Neuronal stem cell (in vitro differentiated cells): Measurements from ENCODE around the gene CAMTA1.

Source experiments
- DNase-seq: peaks from one replicate; pipeline ENCODE4 v3.0.0-alpha.2; 2013; ENCODE audit warnings: low spot score
- H2AFZ ChIP-seq: one replicate; pipeline ENCODE4 v1.6.1; 2013; ENCODE audit warnings: mild to moderate bottlenecking, low read length, inconsistent platforms
- H2AK5ac ChIP-seq: 2 replicates; pipeline ENCODE4 v1.6.1; 2013; ENCODE audit warnings: low read depth, mild to moderate bottlenecking, inconsistent platforms, low read length, moderate library complexity, mixed read lengths
- H2BK120ac ChIP-seq: 2 replicates; pipeline ENCODE4 v1.6.1; 2013; ENCODE audit warnings: low read depth, mild to moderate bottlenecking, inconsistent platforms, low read length, moderate library complexity, mixed read lengths
- H2BK12ac ChIP-seq: one replicate; pipeline ENCODE4 v1.6.1; 2013; ENCODE audit warnings: low read length, inconsistent platforms
- H2BK15ac ChIP-seq: 2 replicates; pipeline ENCODE4 v1.6.1; 2013; ENCODE audit warnings: mild to moderate bottlenecking, low read length, inconsistent platforms, mixed read lengths
- H2BK5ac ChIP-seq: one replicate; pipeline ENCODE4 v1.6.1; 2013; ENCODE audit warnings: inconsistent platforms, mild to moderate bottlenecking, low read length, moderate library complexity
- H3K14ac ChIP-seq: one replicate; pipeline ENCODE4 v1.6.1; 2013; ENCODE audit warnings: low read length, inconsistent platforms
- H3K18ac ChIP-seq: 2 replicates; pipeline ENCODE4 v1.6.1; 2013; ENCODE audit warnings: low read length, inconsistent platforms
- H3K23ac ChIP-seq: 2 replicates; pipeline ENCODE4 v1.6.1; 2013; ENCODE audit warnings: low read depth, mild to moderate bottlenecking, mixed read lengths, low read length, inconsistent platforms; ENCODE audit not compliant: poor library complexity
- H3K27ac ChIP-seq: replicated peaks from 3 replicates; pipeline ENCODE4 v1.5.1; 2013; ENCODE audit warnings: low read length, inconsistent platforms
- H3K27me3 ChIP-seq, 3 experiments: 2 replicates each; pipeline ENCODE4 v1.6.1; 2013; ENCODE audit warnings: low read length in 3 of 3, mild to moderate bottlenecking in 2 of 3, inconsistent platforms in 1 of 3, low read depth in 1 of 3, mixed read lengths in 1 of 3, moderate library complexity in 1 of 3; ENCODE audit not compliant: control insufficient read depth in 3 of 3, insufficient read depth in 3 of 3
- H3K36me3 ChIP-seq, 2 donors: replicated peaks in 1 of 2; 2 replicates each; pipeline ENCODE4 v1.6.1; 2013; ENCODE audit warnings: low read length in 2 of 2; ENCODE audit not compliant: control insufficient read depth in 2 of 2, insufficient read depth in 2 of 2
- H3K4ac ChIP-seq: 2 replicates; pipeline ENCODE4 v1.6.1; 2013; ENCODE audit warnings: inconsistent platforms, mild to moderate bottlenecking, low read length, moderate library complexity
- H3K4me1 ChIP-seq, 2 donors: 1 replicate in 1 of 2; 2 replicates in 1 of 2; pipeline ENCODE4 v1.6.1; 2013; ENCODE audit warnings: low read length in 2 of 2, low read depth in 1 of 2; ENCODE audit not compliant: control insufficient read depth in 2 of 2, insufficient read depth in 1 of 2
- H3K4me2 ChIP-seq: one replicate; pipeline ENCODE4 v1.6.1; 2013; ENCODE audit warnings: mild to moderate bottlenecking, low read length, inconsistent platforms; ENCODE audit not compliant: insufficient read depth, poor library complexity, severe bottlenecking
- H3K4me3 ChIP-seq, 2 donors: 2 replicates each; pipeline ENCODE4 v1.5.1; 2013; ENCODE audit warnings: low read length in 2 of 2, mild to moderate bottlenecking in 2 of 2, inconsistent platforms in 1 of 2, moderate library complexity in 1 of 2
- H3K79me1 ChIP-seq: one replicate; pipeline ENCODE4 v1.6.1; 2013; ENCODE audit warnings: low read depth, mild to moderate bottlenecking, inconsistent platforms, low read length, moderate library complexity
- H3K9ac ChIP-seq: one replicate; pipeline ENCODE4 v1.6.1; 2013; ENCODE audit warnings: mild to moderate bottlenecking, low read depth, low read length, inconsistent platforms; ENCODE audit not compliant: poor library complexity
- H3K9me3 ChIP-seq, 2 donors: replicated peaks in 1 of 2; 2 replicates each; pipeline versions ENCODE3 to v1.6.1; 2013; ENCODE audit warnings: low read length in 2 of 2, mild to moderate bottlenecking in 2 of 2, inconsistent platforms in 1 of 2, low read depth in 1 of 2, mixed read lengths in 1 of 2, moderate library complexity in 1 of 2; ENCODE audit not compliant: control insufficient read depth in 2 of 2, insufficient read depth in 1 of 2
- H4K8ac ChIP-seq: one replicate; pipeline ENCODE4 v1.6.1; 2013; ENCODE audit warnings: low read depth, mild to moderate bottlenecking, inconsistent platforms, low read length, moderate library complexity
- H4K91ac ChIP-seq: one replicate; pipeline ENCODE4 v1.6.1; 2013; ENCODE audit warnings: low read length, low read depth, mild to moderate bottlenecking, inconsistent platforms; ENCODE audit not compliant: poor library complexity
- WGBS, 2 donors: extraction: QIAGEN DNeasy Blood & Tissue Kit; methylation state at CpG; one replicate each; pipeline ENCODE4 v1.1.7; 2013; ENCODE audit warnings: missing lambda C conversion rate in 2 of 2, mixed read lengths in 1 of 2; ENCODE audit not compliant: insufficient read length in 2 of 2, insufficient replicate concordance in 1 of 2; ENCODE audit errors: extremely low coverage in 2 of 2; 5-methylcytosine and 5-hydroxymethylcytosine counted together

Gene CAMTA1

DNA sequence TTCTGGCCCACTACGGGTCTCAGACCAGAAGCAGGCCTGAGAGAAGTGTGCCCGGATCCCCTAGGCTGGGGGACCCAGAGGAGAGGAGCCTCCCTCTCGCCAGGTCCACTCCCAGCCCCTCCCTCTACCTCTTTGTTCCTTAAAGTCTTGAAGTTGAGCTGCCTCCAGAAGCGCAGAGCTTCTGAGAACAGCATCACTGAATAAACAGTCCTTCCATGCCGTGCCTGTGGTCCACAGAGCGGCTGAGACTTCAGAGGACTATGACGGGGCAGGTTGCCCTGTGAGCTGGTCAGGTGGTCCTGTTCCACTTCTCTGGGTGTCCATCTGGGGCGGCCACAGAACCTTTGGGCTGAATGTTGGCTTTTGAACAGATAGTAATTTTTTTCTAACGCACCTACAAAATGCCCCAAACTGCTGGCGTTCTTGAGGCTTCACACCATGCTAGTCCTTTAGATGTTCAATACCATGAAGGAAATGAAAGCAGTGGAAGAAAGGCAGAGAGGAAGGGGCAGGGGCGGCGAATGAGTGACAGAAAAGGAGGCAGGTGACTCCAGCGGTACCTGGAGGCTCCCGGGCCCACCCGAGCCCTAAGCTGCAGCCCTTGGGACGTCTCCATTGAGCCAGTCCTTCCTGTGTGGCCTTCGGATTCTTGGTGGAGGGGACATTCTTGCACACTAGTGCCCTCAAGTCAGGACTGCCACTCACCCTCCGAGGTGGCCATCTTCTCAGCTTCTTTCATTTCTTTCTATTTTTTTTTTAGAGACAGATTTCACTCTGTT, 746.5 kb downstream of the CAMTA1 start:
- no peak overlapping the region for H2BK12ac ChIP-seq
- no peak overlapping the region for H3K23ac ChIP-seq
- no peaks in the 10 kb centered on the region for H3K36me3 ChIP-seq
- no peak overlapping the region for H3K4me2 ChIP-seq
- H3K18ac ChIP-seq, result no peak overlapping the region
- H2AFZ ChIP-seq, result no peak overlapping the region
- no CpG with 5 or more reads among the region's 18 CpGs for WGBS, 2 donors
- no peak for DNase-seq
- no peak overlapping the region for H3K9ac ChIP-seq
- H3K27me3 ChIP-seq, result peaks cover 0 to 37% (median 0%) of the 10 kb centered on the region in 3 experiments
- H3K4ac ChIP-seq, result no peak overlapping the region
- no peak overlapping the region for H2BK5ac ChIP-seq
- no peaks in the 10 kb centered on the region for H3K9me3 ChIP-seq
- H4K91ac ChIP-seq, result no peak overlapping the region
- no peak overlapping the region for H2BK15ac ChIP-seq
- no peak overlapping the region for H3K27ac ChIP-seq
- peaks cover 0 to 9% of the 10 kb centered on the region in 2 donors for H3K4me1 ChIP-seq
- H3K4me3 ChIP-seq, result no peak overlapping the region
- H3K79me1 ChIP-seq, result no peaks in the 10 kb centered on the region
- no peak overlapping the region for H2BK120ac ChIP-seq
- no peak overlapping the region for H3K14ac ChIP-seq
- peak overlapping the region; percentile 13 for H2AK5ac ChIP-seq
- no peak overlapping the region for H4K8ac ChIP-seq

DNA sequence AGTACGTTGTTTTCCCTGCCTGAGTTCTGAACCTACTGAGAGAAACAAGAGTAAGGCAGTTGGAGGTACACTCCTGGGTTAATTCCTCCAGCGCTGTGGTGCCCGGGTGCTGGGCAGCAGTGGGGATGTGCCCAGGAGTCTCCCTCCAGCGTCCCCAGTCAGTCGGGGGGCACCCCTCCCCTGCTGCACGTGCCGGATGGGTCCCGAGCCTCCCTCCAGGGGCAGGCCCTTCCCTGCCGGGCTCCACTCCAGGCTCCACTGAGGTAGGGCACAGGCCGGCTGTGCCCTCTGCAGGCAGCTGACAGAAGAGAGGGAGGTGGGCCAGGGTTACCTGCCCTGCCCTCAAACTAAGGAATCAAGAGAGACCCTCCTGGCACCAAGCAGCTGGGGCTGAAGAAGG, 747.8 kb downstream of the CAMTA1 start:
- H3K27ac ChIP-seq, result no peak overlapping the region
- no peak overlapping the region for H2BK120ac ChIP-seq
- peak overlapping the region; percentile 77 for H3K18ac ChIP-seq
- H3K4me1 ChIP-seq, result peaks cover 0 to 13% of the 10 kb centered on the region in 2 donors
- H3K4ac ChIP-seq, result no peak overlapping the region
- no peaks in the 10 kb centered on the region for H3K79me1 ChIP-seq
- H2AK5ac ChIP-seq, result peak overlapping the region; percentile 67
- peak overlapping the region; percentile 9 for H2BK15ac ChIP-seq
- no peak overlapping the region for H2BK12ac ChIP-seq
- H2AFZ ChIP-seq, result no peak overlapping the region
- H2BK5ac ChIP-seq, result no peak overlapping the region
- H3K4me3 ChIP-seq, result no peak overlapping the region
- H3K27me3 ChIP-seq, result peaks cover 0 to 49% (median 0%) of the 10 kb centered on the region in 3 experiments
- DNase-seq, result no peak
- no peak overlapping the region for H4K91ac ChIP-seq
- no CpG with 5 or more reads among the region's 10 CpGs for WGBS, 2 donors
- H3K4me2 ChIP-seq, result no peak overlapping the region
- no peak overlapping the region for H3K9ac ChIP-seq
- peaks cover 0 to 2% of the 10 kb centered on the region in 2 donors for H3K9me3 ChIP-seq
- H3K23ac ChIP-seq, result peak overlapping the region; percentile 29
- no peaks in the 10 kb centered on the region for H3K36me3 ChIP-seq
- H4K8ac ChIP-seq, result no peak overlapping the region
- H3K14ac ChIP-seq, result no peak overlapping the region

DNA sequence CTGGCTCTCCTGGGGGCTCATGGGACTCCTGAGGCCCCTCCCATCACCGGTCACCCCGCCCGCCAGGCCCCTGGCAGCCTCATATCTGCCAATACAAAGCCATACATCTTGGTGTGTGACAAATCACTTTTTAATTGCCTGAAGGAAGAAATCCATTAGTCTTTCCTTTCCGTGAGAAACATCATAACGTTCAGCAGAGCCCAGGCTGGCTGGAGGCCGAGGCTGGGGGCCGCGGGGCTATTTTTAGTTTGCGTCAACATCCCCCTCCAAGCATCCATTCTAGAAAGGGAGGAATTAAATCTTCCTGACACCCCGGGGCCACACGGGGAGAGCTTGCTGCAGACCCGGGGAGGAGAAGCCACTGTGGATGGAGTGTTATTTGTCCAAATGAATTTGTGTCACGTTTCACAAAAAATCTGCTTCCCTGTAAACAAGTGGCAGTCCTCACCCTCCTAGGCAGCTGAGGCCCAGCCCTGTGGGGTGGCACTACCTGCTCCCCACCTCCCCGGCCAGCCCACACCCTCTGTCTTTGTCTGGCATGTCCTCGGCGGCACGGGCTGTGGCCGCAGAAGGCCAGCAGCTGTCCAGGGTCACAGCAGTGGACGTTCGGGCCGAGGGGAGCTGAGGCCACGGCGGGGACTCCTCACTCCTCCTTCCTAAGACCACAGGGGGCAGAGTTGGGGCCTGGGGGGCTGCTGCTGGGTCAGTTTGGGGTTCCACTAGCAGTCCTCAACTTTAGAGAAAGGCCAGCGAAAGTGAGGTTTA, 749.0 kb downstream of the CAMTA1 start:
- Histone ChIP-seq H3K18ac (peak overlapping the region; percentile 74), H3K36me3 (no peaks in the 10 kb centered on the region), H2BK5ac (no peak overlapping the region), H2BK12ac (peak overlapping the region; percentile 30), H3K23ac (peak overlapping the region; percentile 71), H4K8ac (no peak overlapping the region), H3K4me1 (peaks cover 0 to 13% of the 10 kb centered on the region in 2 donors), H3K4me2 (no peak overlapping the region), H3K27me3 (peaks cover 0 to 50% (median 0%) of the 10 kb centered on the region in 3 experiments), H2AFZ (no peak overlapping the region), H3K27ac (no peak overlapping the region), H4K91ac (no peak overlapping the region), H2BK120ac (no peak overlapping the region), H3K4ac (no peak overlapping the region), H2BK15ac (no peak overlapping the region), H3K4me3 (no peak overlapping the region), H3K9ac (peak overlapping the region; percentile 63), H2AK5ac (peak overlapping the region; percentile 77), H3K14ac (no peak overlapping the region), H3K9me3 (peaks cover 0 to 2% of the 10 kb centered on the region in 2 donors), H3K79me1 (no peaks in the 10 kb centered on the region)
- DNase-seq, result no peak
- no CpG with 5 or more reads among the region's 24 CpGs for WGBS, 2 donors

DNA sequence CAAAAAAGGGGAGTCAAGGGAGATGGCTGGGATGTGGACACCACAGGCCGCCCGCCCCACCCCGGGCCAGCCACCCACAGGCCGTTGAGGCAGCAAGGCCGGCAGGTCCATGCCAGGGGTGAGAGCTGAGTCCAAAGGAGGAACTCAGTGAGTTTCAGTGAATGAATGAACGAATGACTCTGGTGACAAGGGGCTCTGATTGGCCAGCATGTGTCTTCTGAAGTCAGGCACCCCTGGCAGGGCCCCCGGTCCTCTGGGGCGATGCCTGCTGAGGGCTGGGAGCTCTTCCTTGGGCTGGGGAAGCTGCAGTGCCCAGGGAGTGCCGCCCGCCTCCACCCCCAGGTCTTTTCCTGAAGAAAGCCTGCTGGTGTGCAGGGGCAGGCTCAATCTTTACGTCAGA, 749.8 kb downstream of the CAMTA1 start:
- Histone ChIP-seq H2BK12ac (no peak overlapping the region), H3K4me2 (no peak overlapping the region), H3K27ac (no peak overlapping the region), H2AK5ac (peak overlapping the region; percentile 77), H2BK120ac (no peak overlapping the region), H3K79me1 (no peaks in the 10 kb centered on the region), H4K8ac (no peak overlapping the region), H4K91ac (no peak overlapping the region), H3K4me3 (no peak overlapping the region), H2BK15ac (no peak overlapping the region), H3K18ac (peak overlapping the region; percentile 52), H3K23ac (no peak overlapping the region), H3K4me1 (peaks cover 0 to 13% of the 10 kb centered on the region in 2 donors), H2AFZ (no peak overlapping the region), H3K9me3 (peaks cover 0 to 2% of the 10 kb centered on the region in 2 donors), H3K36me3 (no peaks in the 10 kb centered on the region), H2BK5ac (no peak overlapping the region), H3K14ac (no peak overlapping the region), H3K9ac (no peak overlapping the region), H3K4ac (no peak overlapping the region), H3K27me3 (peaks cover 0 to 50% (median 0%) of the 10 kb centered on the region in 3 experiments)
- DNase-seq, result no peak
- WGBS, 2 donors, result no CpG with 5 or more reads among the region's 11 CpGs
